ENCODE results near the gene POLR1D.

DNA sequence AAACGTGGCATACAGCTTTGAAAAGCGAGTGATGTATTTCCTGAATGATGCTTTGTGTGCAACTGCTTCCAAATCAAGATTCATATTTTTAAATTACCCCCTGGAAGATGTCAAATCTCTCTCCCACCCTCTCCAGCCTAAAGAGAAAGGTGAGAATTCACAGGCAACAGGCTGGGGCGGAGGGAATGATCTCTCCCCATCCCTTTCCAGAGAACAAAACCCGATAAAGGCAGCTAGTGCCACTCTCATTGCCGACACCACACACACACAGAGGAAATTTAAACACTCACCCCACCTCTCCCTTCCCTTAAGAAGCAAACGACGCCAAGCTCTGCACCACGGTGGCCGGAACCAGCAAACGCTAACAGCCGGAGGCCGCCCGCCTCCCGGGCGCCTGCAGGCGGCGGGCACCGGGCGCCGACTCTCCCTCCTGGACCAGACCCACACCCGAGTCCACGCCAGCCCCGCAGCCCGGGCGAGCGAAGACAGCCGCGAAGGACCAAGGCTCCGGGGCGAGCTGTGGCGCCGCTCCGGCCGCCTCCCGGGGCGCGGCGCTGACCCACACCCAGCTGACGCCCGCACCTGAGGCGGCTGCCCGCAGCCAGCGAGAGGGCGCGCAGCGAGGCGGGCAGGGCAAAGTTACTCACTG lies 1.8 kb upstream of the POLR1D start:
- TF ChIP-seq CTCF (optimal IDR thresholded peaks at IDR 0.05 in 1 of 3, IDR thresholded peaks at IDR 0.05 in 1 of 3, conservative IDR thresholded peaks at IDR 0.05 in 1 of 3; ENCODE audit: extremely low read depth in 1 of 3, insufficient read depth in 2 of 3, low read length in 3 of 3) (peak in 1 of 3 experiments; percentile 23), EZH2 (IDR thresholded peaks at IDR 0.05; ENCODE audit: low read length) (no peak)
